GM18517 (cell line): ENCODE results near the gene ITCH.
"Not testable (repeated sequence)": the region's sequence is repeated elsewhere in the genome, so short reads cannot be mapped to it uniquely, and the experiment has no call there.

Experiments
- ATAC-seq: cut with Tn5 transposase; IDR thresholded peaks from one replicate; pipeline ENCODE4 v1.9.1; 2021; ENCODE audit warnings: mild to moderate bottlenecking, moderate library complexity; ENCODE audit not compliant: unreplicated experiment

Gene ITCH

DNA sequence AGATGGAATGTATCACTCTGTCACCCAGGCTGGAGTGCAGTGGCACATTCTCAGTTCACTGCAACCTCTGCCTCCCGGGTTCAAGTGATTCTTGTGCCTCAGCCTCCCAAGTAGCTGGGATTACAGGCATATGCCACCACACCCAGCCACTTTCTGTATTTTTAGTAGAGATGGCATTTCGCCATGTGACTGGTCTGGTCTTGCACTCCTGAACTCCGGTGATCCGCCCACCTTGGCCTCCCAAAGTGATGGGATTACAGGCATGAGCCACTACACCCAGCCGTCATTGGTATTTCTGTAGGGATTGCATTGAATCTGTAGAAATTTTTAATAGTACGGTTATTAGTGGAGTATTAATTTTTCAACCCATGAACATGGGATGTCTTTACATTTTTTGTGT is 134.5 kb downstream of the ITCH start:
- ATAC-seq: not testable (repeated sequence)

GRCh38 chr20:34500823-34501222 is 137.8 kb downstream of the ITCH start:
- ATAC-seq: no peak

GRCh38 chr20:34506480-34506879 is 143.4 kb downstream of the ITCH start:
- no peak for ATAC-seq

DNA sequence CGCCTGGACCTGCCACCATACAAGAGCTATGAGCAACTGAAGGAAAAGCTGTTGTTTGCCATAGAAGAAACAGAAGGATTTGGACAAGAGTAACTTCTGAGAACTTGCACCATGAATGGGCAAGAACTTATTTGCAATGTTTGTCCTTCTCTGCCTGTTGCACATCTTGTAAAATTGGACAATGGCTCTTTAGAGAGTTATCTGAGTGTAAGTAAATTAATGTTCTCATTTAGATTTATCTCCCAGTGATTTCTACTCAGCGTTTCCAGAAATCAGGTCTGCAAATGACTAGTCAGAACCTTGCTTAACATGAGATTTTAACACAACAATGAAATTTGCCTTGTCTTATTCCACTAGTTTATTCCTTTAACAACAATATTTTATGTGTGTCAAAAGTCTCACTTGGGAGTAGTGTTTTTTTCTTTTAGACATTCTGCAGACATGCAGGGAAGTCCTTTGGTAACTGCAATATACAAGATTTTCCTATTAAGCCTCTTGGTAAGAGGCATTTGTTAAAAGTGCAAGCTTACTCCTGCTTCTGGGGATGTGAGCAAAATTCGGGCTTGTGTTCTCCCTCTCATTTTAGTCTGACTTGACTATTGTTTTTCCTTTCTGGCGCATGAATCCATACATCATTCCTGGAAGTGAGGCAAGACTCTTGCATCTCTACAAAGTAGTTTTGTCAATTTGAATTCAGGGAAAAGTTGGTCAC is 144.8 kb downstream of the ITCH start:
- ATAC-seq: no peak

- no peak for ATAC-seq
Observed at GRCh38 chr20:34510575-34510974, 147.5 kb downstream of the ITCH start.

DNA sequence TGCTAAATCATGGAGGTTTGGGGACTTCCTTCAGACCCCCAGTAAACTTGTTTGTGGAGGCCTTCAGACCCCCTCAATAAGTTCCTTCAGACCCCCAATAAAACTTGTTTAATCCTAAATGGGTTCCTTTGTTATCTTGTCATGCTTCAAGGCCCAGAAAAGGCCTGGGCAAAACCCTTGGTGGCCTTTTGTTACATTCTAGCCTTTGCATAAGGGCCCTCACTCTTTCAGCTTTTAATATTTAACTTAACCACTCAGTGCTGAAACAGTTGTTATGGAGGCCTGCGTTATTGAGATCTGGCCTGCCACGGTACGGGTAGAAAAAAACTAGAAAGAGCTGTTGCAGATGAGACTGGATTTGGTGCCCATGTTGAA is 148.8 kb downstream of the ITCH start:
- ATAC-seq: no peak

- ATAC-seq: no peak
Observed at GRCh38 chr20:34512266-34512954, 149.3 kb downstream of the ITCH start.

GRCh38 chr20:34512955-34513419 is 149.9 kb downstream of the ITCH start:
- ATAC-seq: no peak

GRCh38 chr20:34514034-34514433 is 151.0 kb downstream of the ITCH start:
- ATAC-seq: not testable (repeated sequence)

DNA sequence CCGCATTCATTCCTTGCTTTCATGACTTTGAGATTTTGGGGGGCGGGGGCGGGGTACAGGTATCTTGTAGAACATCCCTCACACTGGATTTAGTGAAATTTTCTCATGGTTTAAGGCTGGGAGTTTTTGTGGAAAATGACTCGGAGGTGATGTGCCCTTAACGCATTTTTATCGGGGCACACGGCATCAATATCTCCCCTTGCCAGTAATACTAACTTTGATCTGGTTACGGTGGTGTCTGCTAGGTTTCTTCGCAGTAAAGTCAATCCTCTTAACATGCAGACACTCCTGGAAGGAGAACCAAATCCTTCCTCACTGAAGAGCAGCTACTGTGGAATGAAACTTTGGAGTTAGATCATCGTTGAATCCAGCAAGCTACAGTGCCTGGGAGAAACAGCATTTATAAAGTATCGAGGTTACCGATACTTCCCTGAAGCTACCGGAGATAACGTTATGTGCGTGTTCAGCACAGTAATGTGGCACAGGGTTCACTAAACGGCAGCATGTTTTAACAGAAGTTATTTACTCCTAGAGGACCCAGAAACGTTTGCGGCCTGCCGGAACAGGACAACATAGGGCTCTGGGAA is 151.9 kb downstream of the ITCH start:
- ATAC-seq: no peak

DNA sequence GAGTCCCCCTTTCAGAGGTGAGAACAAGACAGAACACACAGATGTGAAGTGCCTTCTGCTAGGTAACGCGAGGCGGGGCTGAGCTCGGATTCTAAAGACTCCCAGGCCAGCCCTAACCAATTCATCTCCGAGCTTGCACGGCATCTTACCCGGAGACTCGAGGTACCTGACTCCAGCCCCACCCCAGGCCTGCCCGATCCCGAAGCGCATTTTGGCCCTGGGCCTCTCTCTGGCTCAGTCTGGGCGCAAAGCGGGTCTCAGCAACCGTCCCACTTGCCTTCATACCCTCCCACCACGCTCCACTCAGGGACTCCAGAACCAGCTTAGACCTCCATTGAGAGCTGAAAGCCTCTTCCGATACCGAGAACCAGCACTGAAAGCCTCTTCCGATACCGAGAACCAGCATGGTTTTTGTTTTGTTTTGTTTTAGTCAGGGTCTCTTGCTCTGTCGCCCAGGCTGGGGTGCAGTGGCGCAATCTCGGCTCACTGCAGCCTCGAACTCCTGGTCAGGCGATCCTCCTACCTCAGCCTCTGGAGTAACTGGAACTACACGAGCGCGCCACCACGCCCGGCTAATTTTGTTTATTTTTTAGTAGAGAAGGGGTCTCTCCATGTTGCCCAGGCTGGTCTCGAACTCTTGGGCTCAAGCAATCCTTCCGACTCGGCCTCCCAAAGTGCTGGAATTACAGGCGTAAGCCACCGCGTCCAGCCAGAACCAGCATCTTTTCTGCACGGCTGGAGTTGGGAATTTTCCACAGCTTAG is 152.6 kb downstream of the ITCH start:
- ATAC-seq: peak; percentile 53

DNA sequence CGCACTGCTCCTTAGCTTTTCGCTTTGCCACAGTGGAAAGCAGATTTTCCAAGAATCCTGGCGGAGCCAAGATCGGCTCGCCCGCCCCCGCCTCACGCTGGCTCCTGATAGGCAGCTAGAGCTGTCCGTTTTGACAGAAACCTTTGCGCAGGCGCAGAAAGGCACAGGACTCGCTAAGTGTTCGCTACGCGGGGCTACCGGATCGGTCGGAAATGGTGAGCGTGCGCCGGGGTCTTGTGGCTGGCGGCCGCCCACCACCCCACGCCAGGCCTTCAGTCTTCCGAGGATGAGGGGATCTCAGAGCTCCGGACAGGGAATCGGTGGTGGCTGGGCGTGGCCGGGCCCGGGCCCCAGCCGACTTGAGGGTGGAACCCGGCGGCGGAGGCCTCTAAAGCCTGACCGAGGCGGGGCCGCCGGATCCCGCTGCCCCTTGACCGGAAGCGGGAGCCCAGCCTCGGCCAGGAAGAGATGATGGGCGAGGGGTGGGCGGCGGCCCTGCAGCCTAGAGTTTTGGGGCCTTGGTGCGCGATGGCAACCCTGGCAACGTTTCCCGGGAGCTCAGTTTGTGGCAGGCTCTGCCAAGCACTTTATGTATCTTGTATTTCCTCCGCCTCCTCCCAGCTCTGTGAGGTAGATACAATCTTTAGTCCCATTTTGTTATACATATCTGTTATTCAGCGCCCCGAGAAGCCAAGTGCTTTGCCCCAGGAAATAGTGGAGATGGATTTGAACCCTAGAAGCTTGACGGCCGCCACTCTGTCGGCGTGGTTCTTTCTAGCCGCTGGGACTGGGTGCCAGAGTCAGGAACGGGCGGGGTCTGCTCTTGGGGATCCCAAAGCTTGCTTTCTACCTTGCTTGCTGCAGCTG is 153.4 kb downstream of the ITCH start, which contains the start of gene DYNLRB1:
Gene DYNLRB1 (plus strand): TSS at position 176 of the 867 bp plus-strand sequence. CDS start 37 bp downstream, at position 213.
- peak; percentile 70 for ATAC-seq

- ATAC-seq: no peak
Observed at GRCh38 chr20:34517114-34517505, 154.0 kb downstream of the ITCH start.

GRCh38 chr20:34518863-34519262 is 155.8 kb downstream of the ITCH start:
- not testable (repeated sequence) for ATAC-seq

GRCh38 chr20:34519841-34520240 is 156.8 kb downstream of the ITCH start:
- ATAC-seq: not testable (repeated sequence)

- ATAC-seq: no peak
Observed at GRCh38 chr20:34522969-34523871, 160.1 kb downstream of the ITCH start.

GRCh38 chr20:34524426-34524825 is 161.4 kb downstream of the ITCH start:
- no peak for ATAC-seq

- no peak for ATAC-seq
Observed at GRCh38 chr20:34525342-34525708, 162.3 kb downstream of the ITCH start.

DNA sequence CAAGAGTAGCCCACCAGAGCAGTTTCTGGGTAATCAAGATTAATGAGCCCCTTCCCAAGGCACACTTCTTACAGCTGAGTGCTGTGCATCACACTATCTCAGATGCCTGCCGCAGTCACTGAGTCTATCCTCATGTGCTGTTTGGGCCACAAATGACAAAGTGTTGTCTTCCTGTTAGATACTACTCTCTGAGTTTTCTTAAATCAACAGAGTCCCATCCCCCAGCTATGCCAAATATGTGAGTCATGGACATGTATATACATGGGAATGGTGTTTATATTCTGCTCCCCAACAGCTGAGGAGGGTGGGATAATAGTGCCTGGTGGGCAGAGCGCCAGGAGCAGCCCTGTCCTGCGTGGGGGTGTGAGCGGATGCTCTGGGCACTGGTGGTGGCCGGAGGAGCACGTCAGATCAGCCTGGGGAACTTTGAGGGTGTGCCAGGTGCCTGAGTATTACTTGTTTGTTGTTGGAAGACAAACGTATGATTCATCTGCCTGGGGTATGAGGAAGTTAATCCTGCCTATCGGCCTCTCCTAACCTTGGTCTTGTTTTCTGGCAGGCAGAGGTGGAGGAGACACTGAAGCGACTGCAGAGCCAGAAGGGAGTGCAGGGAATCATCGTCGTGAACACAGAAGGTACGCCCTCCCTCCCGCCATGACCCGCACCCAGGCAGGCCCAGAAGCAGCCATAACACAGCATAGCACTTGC is 162.8 kb downstream of the ITCH start:
- no peak for ATAC-seq
